HG03135 (cell line): ENCODE results near the gene TMED4.
"Not testable (repeated sequence)": the region's sequence is repeated elsewhere in the genome, so short reads cannot be mapped to it uniquely, and the experiment has no call there.

Experiments used
- ATAC-seq: cut with Tn5 transposase; IDR thresholded peaks from one replicate; pipeline ENCODE4 v1.9.1; 2021; ENCODE audit warnings: mild to moderate bottlenecking, moderate library complexity; ENCODE audit not compliant: unreplicated experiment

TMED4 gene

GRCh38 chr7:44569959-44570358 is 12.1 kb downstream of the TMED4 start:
- no peak for ATAC-seq

- ATAC-seq: no peak
Measured at GRCh38 chr7:44568771-44569560, 13.1 kb downstream of the TMED4 start.

GRCh38 chr7:44567884-44568283 is 14.1 kb downstream of the TMED4 start:
- ATAC-seq: no peak

GRCh38 chr7:44566680-44567079 is 15.4 kb downstream of the TMED4 start:
- no peak for ATAC-seq

- no peak for ATAC-seq
Measured at GRCh38 chr7:44565795-44566559, 16.1 kb downstream of the TMED4 start.

GRCh38 chr7:44565097-44565794 is 16.8 kb downstream of the TMED4 start:
- ATAC-seq: no peak

- no peak for ATAC-seq
Measured at GRCh38 chr7:44564606-44565005, 17.4 kb downstream of the TMED4 start.

GRCh38 chr7:44563171-44563679 is 18.8 kb downstream of the TMED4 start:
- ATAC-seq: no peak

GRCh38 chr7:44562622-44562962 is 19.4 kb downstream of the TMED4 start:
- ATAC-seq: not testable (repeated sequence)

- no peak for ATAC-seq
Measured at GRCh38 chr7:44561962-44562621, 19.9 kb downstream of the TMED4 start.

- no peak for ATAC-seq
Measured at GRCh38 chr7:44561481-44561880, 20.6 kb downstream of the TMED4 start.

GRCh38 chr7:44559485-44559884 is 22.5 kb downstream of the TMED4 start:
- no peak for ATAC-seq

GRCh38 chr7:44557485-44557884 is 24.5 kb downstream of the TMED4 start:
- no peak for ATAC-seq

- no peak for ATAC-seq
Measured at GRCh38 chr7:44555350-44555749, 26.7 kb downstream of the TMED4 start.

GRCh38 chr7:44552473-44553005 is 29.5 kb downstream of the TMED4 start:
- not testable (repeated sequence) for ATAC-seq

- no peak for ATAC-seq
Measured at GRCh38 chr7:44549457-44549856, 32.6 kb downstream of the TMED4 start.

- ATAC-seq: no peak
Measured at GRCh38 chr7:44548893-44549292, 33.1 kb downstream of the TMED4 start.

- no peak for ATAC-seq
Measured at GRCh38 chr7:44547536-44548231, 34.3 kb downstream of the TMED4 start.

- ATAC-seq: no peak
Measured at GRCh38 chr7:44541876-44542610, 40.0 kb downstream of the TMED4 start.
